ENCODE measurements around the gene PANX1. TPM values are rescaled to one million over a fixed set of nuclear protein-coding genes. Genes with fewer than 3 reads are reported as not detected.
"Not testable (repeated sequence)": the region's sequence is repeated elsewhere in the genome, so short reads cannot be mapped to it uniquely, and the experiment has no call there.

The PANX1 gene
- total RNA-seq, 1 donor from 2014 or later, result 40.8 TPM

- no peak for DNase-seq (ENCODE audit: extremely low read depth, low read depth, low spot score)
Measured at GRCh38 chr11:94148189-94148588, 19.5 kb downstream of the PANX1 start.

- no peak for DNase-seq (ENCODE audit: extremely low read depth, low read depth, low spot score)
Measured at GRCh38 chr11:94149431-94150017, 20.9 kb downstream of the PANX1 start.

- DNase-seq (ENCODE audit: extremely low read depth, low read depth, low spot score), result no peak
Measured at GRCh38 chr11:94150056-94150455, 21.4 kb downstream of the PANX1 start.

GRCh38 chr11:94150704-94151685 lies 22.4 kb downstream of the PANX1 start:
- DNase-seq (ENCODE audit: extremely low read depth, low read depth, low spot score), result no peak

GRCh38 chr11:94151903-94152677 lies 23.4 kb downstream of the PANX1 start:
- DNase-seq (ENCODE audit: extremely low read depth, low read depth, low spot score), result no peak

GRCh38 chr11:94152678-94153065 lies 24.0 kb downstream of the PANX1 start:
- no peak for DNase-seq (ENCODE audit: extremely low read depth, low read depth, low spot score)

- no peak for DNase-seq (ENCODE audit: extremely low read depth, low read depth, low spot score)
Measured at GRCh38 chr11:94153320-94153719, 24.7 kb downstream of the PANX1 start.

GRCh38 chr11:94154095-94154856 lies 25.6 kb downstream of the PANX1 start:
- no peak for DNase-seq (ENCODE audit: extremely low read depth, low read depth, low spot score)

GRCh38 chr11:94157339-94157738 lies 28.7 kb downstream of the PANX1 start:
- not testable (repeated sequence) for DNase-seq (ENCODE audit: extremely low read depth, low read depth, low spot score)

GRCh38 chr11:94168882-94169281 lies 40.2 kb downstream of the PANX1 start:
- DNase-seq (ENCODE audit: extremely low read depth, low read depth, low spot score), result no peak

- DNase-seq (ENCODE audit: extremely low read depth, low read depth, low spot score), result no peak
Measured at GRCh38 chr11:94169516-94169915, 40.9 kb downstream of the PANX1 start.

GRCh38 chr11:94169930-94170545 lies 41.4 kb downstream of the PANX1 start:
- DNase-seq (ENCODE audit: extremely low read depth, low read depth, low spot score), result no peak

- DNase-seq (ENCODE audit: extremely low read depth, low read depth, low spot score), result no peak
Measured at GRCh38 chr11:94170953-94171352, 42.3 kb downstream of the PANX1 start.

GRCh38 chr11:94171693-94172440 lies 43.2 kb downstream of the PANX1 start:
- no peak for DNase-seq (ENCODE audit: extremely low read depth, low read depth, low spot score)

GRCh38 chr11:94175535-94175934 lies 46.9 kb downstream of the PANX1 start:
- no peak for DNase-seq (ENCODE audit: extremely low read depth, low read depth, low spot score)

- no peak for DNase-seq (ENCODE audit: extremely low read depth, low read depth, low spot score)
Measured at GRCh38 chr11:94178331-94178730, 49.7 kb downstream of the PANX1 start.

GRCh38 chr11:94179696-94180095 lies 51.1 kb downstream of the PANX1 start:
- no peak for DNase-seq (ENCODE audit: extremely low read depth, low read depth, low spot score)

- no peak for DNase-seq (ENCODE audit: extremely low read depth, low read depth, low spot score)
Measured at GRCh38 chr11:94181526-94181925, 52.9 kb downstream of the PANX1 start.

- DNase-seq (ENCODE audit: extremely low read depth, low read depth, low spot score), result no peak
Measured at GRCh38 chr11:94181943-94182342, 53.3 kb downstream of the PANX1 start.
